ENCODE results near the gene ZNF316.

Gene ZNF316

DNA sequence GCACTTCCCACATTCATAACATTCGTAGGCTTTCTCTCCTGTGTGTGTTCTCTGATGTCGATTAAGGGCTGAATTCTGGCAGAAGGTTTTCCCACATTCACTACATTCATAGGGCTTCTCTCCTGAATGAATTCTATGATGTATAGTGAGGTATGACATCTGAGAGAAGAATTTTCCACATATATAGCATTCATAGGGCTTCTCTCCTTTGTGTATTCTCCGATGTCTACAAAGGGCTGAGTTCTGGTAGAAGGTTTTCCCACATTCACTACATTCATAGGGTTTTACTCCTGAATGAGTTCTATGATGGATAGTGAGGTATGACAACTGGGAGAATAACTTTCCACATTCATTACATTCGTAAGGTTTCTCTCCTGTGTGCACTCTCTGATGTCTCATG lies 54.0 kb downstream of the ZNF316 start:
- DNase-seq (ENCODE audit: low spot score), result no peak

- DNase-seq (ENCODE audit: low spot score), result no peak
Measured at GRCh38 chr7:6691609-6692106, 54.5 kb downstream of the ZNF316 start.

DNA sequence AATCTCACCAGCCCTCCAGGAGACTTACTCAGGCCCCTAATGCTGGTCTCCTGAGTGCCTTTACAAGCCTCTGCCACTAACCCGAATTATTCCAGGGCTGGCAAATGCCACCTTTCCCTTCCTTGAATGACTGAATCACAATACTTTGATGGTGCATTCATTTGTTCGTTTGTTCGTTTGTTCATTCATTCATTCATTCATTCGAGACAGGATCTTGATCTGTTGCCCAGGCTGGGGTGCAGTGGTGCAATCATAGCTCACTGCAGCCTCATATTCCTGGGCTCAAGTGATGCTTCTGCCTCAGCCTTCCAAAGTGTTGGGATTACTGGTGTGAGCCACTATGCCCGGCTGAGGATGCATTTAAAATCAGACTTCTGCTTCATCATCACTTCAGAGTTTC lies 63.7 kb downstream of the ZNF316 start:
- DNase-seq (ENCODE audit: low spot score), result no peak

- DNase-seq (ENCODE audit: low spot score), result no peak
Measured at GRCh38 chr7:6701860-6702259, 64.7 kb downstream of the ZNF316 start.
